Panc1 (cell line): ENCODE results near the gene KANK2.

Source experiments
- SIN3A ChIP-seq: IDR thresholded peaks from 2 replicates; pipeline ENCODE4 v1.6.1; 2012; ENCODE audit warnings: low read depth, mild to moderate bottlenecking, low read length, moderate library complexity, borderline replicate concordance; ENCODE audit not compliant: insufficient read depth
- TF ChIP-seq, protein P1 (sequence below), 2 experiments: IDR thresholded peaks; 2 replicates each; pipeline ENCODE4 v1.6.1; 2011 to 2012; ENCODE audit warnings: low read depth in 2 of 2, control low read depth in 1 of 2, low read length in 1 of 2, mild to moderate bottlenecking in 1 of 2, moderate library complexity in 1 of 2; ENCODE audit not compliant: insufficient read depth in 1 of 2

DNA sequence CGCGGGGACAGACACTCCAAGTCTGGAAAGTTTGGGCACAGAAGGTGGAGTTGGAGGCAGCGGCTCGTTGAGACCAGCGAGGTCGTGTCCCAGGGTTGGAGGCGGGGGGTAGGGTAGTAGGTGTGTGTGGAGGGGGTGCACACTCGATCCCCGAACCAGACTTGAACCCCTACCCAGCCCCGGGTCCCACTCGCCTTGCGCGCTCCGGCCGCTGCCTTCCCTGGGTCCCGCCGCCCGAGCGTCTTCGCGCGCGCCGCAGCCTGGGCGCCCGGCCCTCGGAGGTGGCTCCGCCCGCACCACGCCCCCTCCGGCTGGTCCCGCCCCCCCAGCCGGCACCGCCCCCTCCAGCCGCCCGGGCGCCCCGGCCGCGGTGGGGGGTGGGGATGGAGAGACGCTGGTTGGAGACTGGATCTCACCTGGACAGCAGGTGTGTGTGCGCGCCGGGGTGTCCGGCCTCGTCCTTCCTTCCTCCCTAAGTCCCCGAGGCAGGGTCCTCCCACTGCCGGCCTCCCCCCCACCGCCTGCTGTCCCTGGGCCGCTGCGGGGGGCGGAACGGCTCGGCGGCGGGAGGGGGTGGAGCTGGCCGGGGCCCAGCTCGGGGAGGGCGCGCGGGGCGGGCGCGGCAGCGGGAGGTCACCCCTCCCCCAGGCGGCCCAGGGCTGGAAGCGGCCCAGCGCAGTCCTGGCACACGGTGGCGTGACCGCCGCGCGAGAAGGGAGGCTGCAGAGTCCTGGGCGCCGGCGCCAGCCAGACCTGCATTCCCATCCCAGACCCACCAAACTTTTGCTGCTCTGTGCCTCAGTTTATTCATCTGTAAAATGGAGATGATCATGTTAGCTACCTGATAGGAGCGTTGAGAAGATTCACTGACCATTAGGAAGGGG, at the start of gene KANK2:
- peak; percentile 38; the same call in 1 of the 2 replicates for TF ChIP-seq SIN3A
- TF ChIP-seq, protein P1, sequence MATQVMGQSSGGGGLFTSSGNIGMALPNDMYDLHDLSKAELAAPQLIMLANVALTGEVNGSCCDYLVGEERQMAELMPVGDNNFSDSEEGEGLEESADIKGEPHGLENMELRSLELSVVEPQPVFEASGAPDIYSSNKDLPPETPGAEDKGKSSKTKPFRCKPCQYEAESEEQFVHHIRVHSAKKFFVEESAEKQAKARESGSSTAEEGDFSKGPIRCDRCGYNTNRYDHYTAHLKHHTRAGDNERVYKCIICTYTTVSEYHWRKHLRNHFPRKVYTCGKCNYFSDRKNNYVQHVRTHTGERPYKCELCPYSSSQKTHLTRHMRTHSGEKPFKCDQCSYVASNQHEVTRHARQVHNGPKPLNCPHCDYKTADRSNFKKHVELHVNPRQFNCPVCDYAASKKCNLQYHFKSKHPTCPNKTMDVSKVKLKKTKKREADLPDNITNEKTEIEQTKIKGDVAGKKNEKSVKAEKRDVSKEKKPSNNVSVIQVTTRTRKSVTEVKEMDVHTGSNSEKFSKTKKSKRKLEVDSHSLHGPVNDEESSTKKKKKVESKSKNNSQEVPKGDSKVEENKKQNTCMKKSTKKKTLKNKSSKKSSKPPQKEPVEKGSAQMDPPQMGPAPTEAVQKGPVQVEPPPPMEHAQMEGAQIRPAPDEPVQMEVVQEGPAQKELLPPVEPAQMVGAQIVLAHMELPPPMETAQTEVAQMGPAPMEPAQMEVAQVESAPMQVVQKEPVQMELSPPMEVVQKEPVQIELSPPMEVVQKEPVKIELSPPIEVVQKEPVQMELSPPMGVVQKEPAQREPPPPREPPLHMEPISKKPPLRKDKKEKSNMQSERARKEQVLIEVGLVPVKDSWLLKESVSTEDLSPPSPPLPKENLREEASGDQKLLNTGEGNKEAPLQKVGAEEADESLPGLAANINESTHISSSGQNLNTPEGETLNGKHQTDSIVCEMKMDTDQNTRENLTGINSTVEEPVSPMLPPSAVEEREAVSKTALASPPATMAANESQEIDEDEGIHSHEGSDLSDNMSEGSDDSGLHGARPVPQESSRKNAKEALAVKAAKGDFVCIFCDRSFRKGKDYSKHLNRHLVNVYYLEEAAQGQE (IDR thresholded peaks at IDR 0.05; ENCODE audit: insufficient read depth in 1 of 2, low read depth in 2 of 2, low read length in 1 of 2) = no peak
